TTC549 (cell line): Measurements from ENCODE around the gene CD69.

Experiments
- FAIRE-seq: peaks from 2 replicates; lab custom pipeline; 2012; peaks lifted over from hg19 to GRCh38; lab: Jason Lieb, UNC

The CD69 gene

GRCh38 chr12:9779209-9779608, 18.5 kb upstream of the CD69 start:
- no peak for FAIRE-seq

GRCh38 chr12:9776781-9777180, 16.1 kb upstream of the CD69 start:
- FAIRE-seq = no peak

- no peak for FAIRE-seq
Measured at GRCh38 chr12:9773216-9773877, 12.6 kb upstream of the CD69 start.

DNA sequence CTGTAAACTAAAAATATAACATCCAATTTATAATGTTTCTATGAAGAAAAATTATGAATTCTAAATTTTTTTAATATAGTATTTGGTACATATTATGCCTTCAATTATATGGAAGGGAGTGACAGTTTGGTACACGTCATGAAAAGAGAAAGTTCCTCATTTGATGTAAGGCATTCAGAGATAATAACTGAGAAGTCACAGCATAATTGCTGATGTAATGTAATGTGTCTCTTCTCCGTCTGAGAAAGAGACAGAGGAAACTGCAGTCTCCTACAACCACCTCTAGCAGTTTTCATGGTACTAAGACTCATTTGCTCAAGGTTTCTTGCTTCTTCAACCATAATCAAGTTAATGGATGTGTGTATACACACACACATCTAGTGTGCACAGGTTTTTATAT, 2.3 kb upstream of the CD69 start:
- no peak for FAIRE-seq

DNA sequence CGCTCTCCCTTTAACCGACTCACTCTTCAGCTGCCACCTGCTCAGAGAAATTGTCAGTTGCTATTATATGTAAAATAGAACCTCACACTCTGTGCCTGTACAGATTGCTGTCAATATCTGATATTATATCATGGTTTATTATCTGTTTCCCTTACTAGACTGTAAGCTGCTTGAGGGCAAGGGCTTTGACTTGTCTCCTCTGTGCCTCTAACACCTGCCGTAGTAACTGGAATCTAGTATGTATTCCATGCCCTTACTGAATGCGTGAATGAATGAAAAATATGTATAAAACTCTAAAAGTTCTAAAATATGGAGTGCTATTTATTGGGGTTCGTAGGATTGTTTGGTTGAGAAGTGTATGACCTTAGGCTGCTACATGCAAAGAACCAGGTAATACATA, 1.7 kb upstream of the CD69 start:
- no peak for FAIRE-seq

DNA sequence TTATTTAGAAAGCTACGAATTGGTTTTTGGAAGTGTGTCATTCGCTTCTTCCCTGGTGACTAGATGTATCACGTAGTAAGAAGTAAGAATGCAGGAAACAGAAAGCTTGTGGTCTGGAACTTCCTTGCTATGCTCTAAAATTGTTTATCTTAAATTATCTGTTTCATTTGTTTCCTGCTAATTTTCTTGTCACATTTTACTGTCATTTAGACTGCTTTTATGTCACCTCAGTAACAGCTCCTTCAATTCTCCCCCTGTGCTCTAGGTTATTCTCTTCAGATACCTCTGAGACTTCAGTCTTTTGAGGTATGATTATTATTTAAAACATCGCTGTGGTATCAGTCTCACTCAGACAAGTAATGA, 699 bp upstream of the CD69 start:
- FAIRE-seq = no peak

- FAIRE-seq = no peak
Measured at GRCh38 chr12:9760120-9760519, 581 bp downstream of the CD69 start.

GRCh38 chr12:9759694-9760093, 1.0 kb downstream of the CD69 start:
- no peak for FAIRE-seq

- no peak for FAIRE-seq
Measured at GRCh38 chr12:9758119-9758518, 2.6 kb downstream of the CD69 start.

GRCh38 chr12:9757433-9758025, 3.2 kb downstream of the CD69 start:
- FAIRE-seq = no peak

DNA sequence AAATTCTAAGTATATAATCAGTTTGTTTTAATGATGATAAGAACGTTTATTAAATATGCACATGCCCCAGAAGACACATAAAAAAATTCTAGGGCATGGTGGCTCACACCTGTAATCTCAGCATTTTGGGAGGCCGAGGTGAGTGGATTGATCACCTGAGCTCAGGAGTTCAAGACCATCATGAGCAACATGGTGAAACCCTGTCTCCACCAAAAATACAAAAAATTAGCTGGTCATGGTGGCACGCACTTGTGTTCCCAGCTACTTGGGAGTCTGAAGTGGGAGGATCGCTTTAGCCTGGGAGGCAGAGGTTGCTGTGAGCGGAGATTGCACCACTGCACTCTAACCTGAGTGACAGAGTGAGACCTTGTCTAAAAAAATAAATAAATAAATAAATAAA, 4.0 kb downstream of the CD69 start:
- no peak for FAIRE-seq

DNA sequence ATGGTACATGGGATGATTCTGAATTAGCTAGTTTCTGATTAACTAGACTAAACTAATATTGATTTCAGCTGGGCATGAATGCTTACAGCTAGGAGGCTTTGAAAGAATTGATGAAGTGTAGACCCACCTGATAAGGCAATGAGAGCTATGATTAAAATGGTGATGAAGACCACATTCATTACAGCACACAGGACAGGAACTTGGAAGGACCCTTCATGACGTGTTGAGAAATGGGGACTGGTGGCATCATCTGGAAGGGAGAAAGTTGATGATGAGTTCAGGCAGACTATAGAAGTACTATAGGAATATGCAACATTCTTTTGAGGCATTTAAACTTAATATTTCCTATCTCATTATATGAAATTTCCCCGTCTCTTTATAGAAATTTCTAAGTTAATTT, 4.5 kb downstream of the CD69 start:
- FAIRE-seq = no peak

GRCh38 chr12:9755567-9755966, 5.1 kb downstream of the CD69 start:
- no peak for FAIRE-seq

DNA sequence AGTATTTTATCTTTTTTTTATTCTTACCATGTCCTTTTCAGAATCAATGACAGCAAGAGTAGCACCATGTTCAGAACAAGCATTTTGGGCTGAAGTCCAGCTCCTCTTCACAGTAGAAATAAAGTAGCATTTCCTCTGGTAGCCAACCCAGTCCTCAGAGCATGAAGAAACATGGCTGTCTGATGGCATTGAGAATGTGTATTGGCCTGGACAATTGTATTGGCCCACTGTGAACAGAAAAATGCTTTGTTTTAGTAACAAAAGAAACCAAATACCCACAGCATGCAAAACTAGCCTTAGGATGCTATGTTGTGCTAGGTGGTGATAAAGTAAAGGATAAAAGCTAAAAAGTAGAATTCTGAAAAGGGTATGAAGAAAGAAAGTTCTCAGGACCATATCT, 5.7 kb downstream of the CD69 start:
- no peak for FAIRE-seq

DNA sequence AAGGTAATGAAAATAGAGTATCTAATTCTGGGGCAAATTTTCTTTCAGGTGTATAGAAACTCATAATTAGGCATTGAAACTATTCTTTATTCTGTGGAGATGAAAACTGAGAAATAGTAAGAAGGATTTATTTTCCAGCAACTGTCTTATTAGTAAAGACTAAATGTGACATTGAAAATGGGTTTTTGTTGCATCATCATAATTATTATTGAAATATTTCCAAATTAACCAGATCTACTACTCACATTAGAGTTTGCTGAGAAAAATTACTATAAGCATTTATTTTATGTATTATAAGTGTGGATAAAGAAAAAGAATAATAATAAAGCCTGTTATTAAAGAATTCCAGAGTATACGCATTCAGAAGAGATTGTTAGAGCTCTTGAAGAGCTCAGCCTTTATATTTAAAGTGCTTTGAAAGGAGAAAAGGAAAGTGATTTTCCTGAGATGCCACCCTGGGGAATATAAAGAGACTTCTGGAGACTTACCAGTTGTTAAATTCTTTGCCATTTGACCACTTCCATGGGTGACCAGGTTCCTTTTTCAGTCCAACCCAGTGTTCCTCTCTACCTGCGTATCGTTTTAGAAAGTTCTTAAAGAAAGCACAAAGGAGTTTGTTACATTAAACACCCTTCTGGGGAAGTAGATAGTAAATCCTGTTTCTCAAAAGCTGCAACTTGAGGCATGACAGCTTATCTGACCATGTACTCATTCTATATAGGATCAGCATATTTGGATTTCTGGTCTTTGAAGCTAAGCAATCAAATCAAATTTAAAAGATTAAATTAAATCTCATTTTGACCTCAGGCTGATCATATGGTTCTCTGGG, 6.4 kb downstream of the CD69 start:
- FAIRE-seq = no peak

DNA sequence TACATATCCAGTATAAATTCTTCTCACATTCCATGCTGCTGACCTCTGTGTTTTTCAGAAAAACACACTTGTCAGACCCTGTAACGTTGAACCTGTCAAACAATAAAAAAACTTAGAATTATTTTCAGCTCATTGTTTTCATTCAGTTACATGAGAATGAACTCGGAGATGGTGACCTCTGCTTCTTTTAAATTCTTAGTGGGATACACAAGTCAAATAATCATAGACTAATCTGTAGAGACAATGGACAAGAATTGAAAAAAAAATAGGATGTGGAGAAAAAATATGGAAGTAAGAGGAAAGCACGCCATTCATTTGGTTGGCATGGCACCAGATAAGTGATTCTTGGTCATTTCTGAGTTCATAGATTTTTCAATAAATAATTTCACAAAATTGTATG, 7.2 kb downstream of the CD69 start:
- FAIRE-seq = no peak

DNA sequence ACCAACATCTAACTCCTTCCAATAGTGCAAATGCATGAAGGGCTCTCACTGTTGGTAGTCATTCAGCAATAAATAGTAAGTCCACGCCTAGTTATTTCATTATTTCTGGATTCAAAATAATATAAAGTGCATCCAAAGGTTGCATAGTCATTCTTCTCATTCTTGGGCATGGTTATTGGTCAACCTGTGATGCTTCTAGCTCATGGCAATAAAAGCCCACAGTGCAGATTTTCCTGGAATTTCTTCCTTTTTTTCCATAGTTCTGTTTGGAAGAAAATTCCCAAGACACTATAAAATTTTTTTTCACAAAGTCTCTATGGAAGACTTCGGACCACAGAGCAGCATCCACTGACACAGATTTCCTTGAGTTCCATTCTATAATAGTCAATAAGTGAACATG, 7.6 kb downstream of the CD69 start:
- no peak for FAIRE-seq

DNA sequence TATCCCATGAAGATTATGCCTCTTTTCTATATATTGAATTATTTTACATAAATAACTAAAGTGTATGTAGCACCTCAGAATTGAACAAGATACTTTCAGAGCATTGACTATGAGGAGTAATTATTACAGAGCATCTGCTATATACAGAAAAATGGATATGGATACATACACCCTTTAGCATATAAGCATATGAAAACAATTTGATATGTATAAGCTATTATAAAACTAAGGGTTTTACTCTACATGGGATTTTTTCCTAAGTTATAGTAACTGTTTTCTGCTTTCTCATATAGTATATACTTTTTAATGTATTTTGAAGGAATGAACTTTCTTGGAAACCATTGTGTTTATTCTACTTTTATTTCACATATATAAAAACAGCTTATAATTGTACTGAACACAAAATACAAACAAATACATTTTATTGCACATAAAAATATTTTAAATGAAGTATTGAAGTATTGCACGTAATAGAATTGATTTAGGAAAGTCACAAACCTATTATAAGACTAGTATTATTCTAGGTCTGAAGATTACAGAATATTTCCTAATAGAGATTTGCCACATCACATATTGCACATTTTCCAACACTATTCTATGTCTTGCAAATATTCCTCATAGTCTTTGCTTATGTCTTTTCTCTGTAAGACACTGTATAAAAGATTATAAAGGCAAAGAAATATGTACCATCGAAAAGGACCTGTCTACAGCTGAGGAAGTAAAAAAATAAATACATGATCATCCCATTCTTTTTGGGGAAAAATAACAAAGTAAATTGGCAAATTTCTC, 8.4 kb downstream of the CD69 start:
- FAIRE-seq = no peak

DNA sequence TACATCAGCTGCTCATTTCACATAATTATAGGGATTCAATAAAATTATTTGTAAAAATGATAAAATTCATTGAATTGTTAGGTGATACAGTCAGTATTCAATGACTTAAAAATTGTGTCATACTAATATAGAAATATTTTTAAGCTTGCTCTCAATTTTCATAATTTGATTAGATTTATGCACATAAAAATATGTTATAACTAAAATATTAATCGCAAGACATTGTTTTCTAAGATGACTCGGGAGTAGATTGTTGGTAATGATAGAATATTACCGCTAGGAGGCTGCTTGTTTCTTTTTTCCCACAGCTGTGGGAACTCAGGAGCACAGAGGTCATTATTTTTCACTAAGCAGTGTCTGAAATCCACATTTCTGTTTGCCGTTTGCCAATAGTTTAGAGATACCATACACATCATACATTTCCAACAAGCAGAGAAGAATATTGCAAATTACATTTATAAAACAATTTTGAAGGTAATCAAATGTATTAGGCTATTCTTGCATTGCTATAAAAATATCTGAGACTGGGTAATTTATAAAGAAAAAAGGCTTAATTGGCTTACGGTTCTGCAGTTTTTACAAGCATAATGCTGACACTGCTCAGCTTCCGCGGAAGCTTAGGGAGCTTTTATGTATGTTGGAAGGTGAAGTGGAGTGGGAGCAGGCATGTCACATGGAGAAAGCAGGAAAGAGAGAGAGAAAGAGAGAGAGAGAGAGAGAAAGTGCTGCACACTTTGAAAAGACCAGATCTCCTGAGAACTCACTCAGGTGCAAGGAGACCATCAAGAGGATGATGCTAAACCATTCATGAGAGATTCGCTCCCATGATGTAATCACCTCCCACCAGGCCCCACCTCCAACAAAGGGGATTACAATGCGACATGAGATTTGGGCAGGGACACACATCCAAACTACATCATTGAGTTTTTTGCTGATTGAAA, 9.2 kb downstream of the CD69 start:
- FAIRE-seq = peak; percentile 81

GRCh38 chr12:9750276-9751203, 10.2 kb downstream of the CD69 start:
- no peak for FAIRE-seq

DNA sequence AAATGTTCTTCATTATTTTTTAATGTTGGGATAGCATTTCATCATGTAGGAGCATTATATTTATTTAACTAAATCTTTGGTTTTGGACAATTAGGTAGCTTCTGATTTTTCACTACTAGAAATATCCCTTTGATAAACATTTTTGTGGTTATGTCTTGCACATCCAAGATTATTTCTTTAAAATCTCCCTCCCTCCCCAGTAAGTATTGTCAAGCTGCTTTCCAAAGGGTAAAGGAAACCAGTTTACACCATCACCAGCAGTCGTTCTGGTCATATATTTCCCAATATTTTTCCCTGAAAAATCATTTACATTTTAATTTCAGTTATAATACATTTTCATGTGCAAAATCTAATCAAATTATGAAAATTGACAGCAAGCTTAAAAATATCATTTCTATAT, 11.1 kb downstream of the CD69 start:
- no peak for FAIRE-seq
